ENCODE results near the gene MAN2A1.
"Not testable (repeated sequence)": the region's sequence is repeated elsewhere in the genome, so short reads cannot be mapped to it uniquely, and the experiment has no call there.

Gene MAN2A1

DNA sequence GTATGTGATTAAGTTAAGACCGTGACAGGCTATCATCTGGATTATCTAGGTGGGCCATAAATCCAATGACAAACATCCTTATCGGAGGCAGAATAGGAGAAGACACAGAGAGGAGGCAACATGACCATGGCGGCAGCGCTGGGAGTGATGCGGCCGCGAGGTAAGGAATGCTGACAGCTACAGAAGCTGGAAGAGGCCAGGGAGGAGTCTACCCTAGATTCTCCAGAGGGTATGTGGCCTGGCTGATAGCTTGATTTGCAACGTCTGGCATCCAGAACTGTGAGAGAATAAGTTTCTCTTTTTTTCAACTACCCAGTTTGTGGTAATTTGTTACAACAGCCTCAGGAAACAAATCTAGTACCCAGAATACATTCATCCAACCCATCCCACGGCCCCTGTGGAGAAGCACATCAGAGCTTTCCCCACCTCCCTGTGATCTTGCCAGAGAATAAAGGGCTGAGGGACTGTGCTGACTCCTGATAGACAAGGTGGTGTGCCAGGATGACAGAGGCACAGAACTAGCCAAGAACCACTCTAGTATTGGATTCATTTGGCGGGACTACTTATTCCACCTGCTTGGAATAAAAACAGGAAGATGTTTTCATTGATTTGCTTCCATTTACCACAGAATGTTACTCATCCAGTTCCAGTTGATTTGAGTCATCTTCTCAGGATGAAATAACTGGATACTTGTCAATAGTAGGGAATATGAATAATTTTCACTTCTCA, 187.4 kb downstream of the MAN2A1 start:
- no peak for DNase-seq

DNA sequence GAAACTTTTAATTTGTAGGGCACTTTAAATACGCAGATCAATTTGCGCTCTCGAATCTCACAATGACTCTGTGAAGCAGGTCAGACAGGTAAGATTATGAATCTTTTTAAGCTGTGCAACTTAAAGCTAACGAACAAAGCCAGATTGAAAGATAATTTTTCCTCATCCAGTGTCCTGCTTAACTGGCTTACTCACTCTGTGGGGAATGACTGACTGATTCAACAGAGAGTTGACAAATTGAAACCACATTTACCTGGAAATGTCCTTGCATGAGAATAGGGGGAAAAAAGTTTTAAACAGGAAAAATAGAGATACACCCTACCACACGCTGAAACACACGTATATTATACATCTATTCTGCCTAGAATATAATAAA, 187.9 kb downstream of the MAN2A1 start:
- DNase-seq = no peak

GRCh38 chr5:109878887-109879286, 189.2 kb downstream of the MAN2A1 start:
- no peak for DNase-seq

DNA sequence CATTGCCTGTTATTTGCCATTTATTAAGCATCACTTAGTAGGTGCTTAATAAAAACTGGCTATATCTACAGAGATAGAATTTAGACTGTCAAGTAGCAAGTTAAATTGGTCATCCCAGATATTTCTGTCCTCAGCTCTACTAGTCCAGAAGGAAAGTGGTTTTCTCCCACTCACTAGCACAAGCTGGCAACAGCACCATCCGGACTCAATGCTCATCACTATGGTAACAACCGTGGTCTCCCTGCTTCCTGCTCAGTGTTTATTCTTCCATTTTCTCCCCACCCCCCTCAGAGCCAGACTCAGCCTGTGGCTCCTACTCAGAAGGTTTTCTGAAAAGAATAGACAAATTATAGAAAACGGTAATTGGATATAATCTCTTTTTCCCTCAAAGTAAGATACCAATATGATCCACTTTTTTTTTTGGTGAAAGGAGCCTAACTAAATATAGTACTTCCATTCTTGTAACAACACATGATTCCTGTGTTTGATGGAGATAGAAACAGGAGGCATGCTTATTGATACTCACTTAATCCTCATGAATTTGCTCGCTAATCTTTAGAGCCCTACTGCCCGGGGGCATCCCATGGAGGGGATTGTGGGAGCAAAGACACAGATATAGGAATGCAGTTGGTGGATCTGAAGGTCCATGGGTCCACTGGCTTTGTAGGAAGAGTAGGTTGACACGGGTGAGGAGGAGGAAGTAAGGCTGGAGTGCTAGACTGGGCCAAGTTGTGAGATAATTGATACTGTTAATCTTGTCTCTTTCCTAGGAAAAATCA, 191.4 kb downstream of the MAN2A1 start:
- DNase-seq = no peak

- DNase-seq = no peak
Measured at GRCh38 chr5:109882546-109882945, 192.8 kb downstream of the MAN2A1 start.

- DNase-seq = no peak
Measured at GRCh38 chr5:109884676-109885075, 194.9 kb downstream of the MAN2A1 start.

GRCh38 chr5:109885205-109885604, 195.5 kb downstream of the MAN2A1 start:
- no peak for DNase-seq

- DNase-seq = no peak
Measured at GRCh38 chr5:109888989-109889388, 199.3 kb downstream of the MAN2A1 start.

DNA sequence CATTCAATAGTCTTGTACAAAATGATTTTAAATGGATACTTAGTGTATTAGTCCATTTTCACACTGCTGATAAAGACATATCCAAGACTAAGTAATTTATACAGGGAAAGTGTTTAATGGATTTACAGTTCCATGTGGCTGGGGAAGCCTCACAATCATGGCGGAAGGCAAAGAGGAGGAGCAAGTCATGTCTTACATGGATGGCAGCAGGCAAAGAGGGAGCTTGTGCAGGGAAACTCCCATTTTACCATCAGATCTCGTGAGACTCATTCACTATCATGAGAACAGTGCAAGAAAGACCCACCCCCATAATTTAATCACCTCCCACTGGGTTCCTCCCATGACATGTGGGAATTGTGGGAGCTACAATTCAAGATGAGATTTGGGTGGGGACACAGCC, 203.5 kb downstream of the MAN2A1 start:
- not testable (repeated sequence) for DNase-seq

GRCh38 chr5:109898269-109899162, 208.8 kb downstream of the MAN2A1 start:
- DNase-seq = no peak

DNA sequence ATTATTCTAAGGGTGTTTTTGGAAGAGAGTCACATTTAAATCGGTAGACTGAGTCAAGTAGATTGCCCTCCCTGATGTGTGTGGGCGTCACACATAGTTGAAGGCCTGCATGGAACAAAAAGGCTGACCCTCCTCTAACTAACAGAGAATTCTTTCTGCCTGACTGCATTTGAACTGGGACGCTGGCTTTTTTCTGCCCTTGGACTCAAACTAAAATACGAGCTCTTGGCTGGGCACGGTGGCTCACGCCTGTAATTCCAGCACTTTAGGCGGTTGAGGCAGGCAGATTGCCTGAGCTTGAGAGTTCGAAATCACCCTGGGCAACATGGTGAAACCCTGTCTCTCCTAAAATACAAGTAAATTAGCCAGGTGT, 209.4 kb downstream of the MAN2A1 start:
- DNase-seq = no peak

DNA sequence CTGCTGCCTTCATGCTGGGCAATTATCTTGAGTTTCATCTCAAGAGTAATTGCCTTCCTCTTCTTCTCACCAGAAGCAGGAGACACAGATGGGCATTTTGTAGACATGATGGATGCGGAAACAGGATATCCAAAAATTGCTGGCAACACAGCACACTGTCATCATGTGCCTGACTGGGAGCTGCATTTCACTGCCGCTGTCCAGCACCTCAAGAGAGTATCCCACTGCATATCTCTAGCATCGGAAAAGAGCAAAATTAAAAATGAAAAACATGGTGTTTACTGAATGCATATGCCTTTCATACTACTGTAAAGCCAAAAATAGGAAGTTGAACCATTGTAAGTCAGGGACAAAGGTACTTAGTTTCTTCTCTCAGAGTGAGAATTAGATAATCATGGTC, 210.7 kb downstream of the MAN2A1 start:
- no peak for DNase-seq

DNA sequence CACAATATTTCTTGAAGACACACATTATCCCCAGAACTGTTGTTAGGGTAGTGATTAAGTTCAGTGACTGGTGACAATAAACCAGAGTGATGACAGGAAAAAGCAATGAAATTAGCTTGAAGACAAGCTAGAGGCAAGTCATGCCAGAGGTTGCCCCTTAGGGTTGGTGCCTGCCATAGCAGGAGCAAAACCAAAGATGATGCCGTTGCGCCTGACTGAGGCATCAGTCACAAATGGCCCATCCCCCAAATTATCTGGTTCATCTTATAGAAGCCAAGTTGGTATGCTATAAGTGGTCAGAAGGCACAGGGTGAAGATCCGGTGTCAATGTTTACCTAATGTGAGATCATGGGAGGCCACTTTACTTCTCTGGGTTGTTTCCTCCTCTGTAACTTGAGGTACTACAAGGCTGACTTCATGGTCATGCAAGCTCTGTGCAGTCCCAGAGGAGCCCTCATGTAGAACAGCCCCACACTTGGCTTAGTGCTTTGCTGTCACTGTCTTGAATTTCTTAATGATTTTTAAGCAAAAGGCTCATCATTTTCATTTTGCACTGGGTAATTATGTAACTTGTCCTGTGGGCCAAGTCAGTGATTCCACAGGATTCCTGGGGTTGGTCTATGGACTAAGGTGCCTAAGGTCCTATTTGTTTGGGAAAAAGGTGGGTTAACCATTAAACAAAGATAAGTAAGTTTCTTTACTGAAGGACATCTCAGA, 211.3 kb downstream of the MAN2A1 start:
- DNase-seq = no peak

DNA sequence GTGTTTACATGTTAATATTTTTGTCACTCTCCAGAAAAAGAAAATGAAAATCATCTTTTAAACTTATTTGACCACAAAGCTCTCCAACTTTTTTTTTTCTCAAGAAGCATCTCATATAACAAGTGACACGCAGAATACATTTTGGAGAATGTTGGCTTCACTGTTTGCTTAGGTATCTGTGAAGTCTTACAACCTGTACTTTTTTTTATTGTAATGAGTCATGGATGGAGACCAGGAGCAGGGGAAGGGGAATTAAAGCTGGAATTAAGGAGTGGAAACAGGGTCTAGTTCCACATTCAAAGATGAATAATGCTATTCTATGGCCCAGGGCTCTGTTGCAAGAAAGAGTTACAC, 211.9 kb downstream of the MAN2A1 start:
- no peak for DNase-seq

DNA sequence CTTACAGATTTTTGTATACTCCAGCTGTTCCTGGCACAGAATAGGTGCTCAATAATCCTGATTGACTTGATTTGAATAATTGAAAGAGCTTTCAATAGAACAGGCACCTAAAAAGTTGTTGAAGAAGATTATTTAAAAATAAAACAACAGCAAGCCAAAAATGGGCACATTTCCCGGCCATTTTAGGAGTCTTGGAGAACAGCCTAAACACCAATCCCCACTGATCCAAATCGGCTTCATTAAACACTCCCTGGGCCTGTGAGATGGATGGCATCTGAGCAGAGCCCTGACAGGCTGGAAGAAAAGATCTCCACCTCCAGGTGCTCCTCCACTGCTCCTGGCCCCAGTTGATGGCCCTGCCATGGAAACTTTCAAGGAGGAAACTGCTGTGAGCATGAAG, 213.3 kb downstream of the MAN2A1 start:
- no peak for DNase-seq

GRCh38 chr5:109905906-109906305, 216.2 kb downstream of the MAN2A1 start:
- no peak for DNase-seq

- DNase-seq = no peak
Measured at GRCh38 chr5:109907189-109907588, 217.5 kb downstream of the MAN2A1 start.

- DNase-seq = no peak
Measured at GRCh38 chr5:109907731-109908130, 218.0 kb downstream of the MAN2A1 start.

DNA sequence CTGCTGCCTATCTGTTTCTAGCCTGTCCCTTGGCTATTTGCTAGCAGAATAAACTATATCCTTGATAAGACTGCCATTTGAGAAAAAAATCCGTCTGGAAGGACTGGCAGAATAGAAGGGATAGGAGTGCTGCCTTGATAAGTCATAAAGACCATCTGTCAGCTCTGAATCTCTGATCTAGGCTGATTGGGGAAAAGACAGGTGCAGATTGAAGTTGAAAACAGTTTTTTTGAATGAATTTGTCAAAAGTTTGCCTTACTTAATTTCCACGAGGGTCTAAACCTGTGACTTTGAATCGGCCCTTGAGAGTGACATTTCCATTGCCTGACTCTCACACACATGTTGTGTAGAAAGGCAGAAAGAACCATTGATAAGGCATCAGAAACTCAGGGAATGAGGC, 218.6 kb downstream of the MAN2A1 start:
- no peak for DNase-seq

- no peak for DNase-seq
Measured at GRCh38 chr5:109910874-109911273, 221.1 kb downstream of the MAN2A1 start.

DNA sequence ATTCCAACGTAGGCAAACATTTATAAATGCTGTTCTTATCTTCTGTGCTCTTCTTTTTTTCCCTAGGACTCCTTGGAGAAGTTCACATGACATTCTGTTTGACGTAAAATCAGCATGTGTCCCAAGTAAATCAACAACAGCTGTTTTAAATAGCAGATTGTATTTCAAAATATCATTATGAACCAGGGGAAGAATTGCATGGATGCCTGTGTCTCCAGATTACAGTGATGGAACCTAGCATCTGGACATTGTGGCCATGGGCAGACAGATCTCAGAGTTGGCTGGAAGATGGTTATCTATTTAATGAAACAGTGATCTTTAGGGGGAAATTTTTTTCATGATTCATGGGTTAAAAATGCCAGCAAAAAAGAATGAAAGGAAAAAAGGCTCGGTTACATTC, 222.0 kb downstream of the MAN2A1 start:
- DNase-seq = no peak

GRCh38 chr5:109914906-109915305, 225.2 kb downstream of the MAN2A1 start:
- DNase-seq = no peak
